Pancreas (tissue), 10 donors: ENCODE measurements around the gene EGLN1. TPM values are rescaled to one million over a fixed set of nuclear protein-coding genes. Genes with fewer than 3 reads are reported as not detected.
A peak's percentile ranks its signal among the peaks of the same experiment; 100 is the strongest.

Experiments used
- ATAC-seq, 4 donors: fragments of 200-7000 bp; cut with Tn5 transposase; one replicate each; pipeline versions ENCODE4 v1.8.0 to v1.9.1; 2020; ENCODE audit warnings: mild to moderate bottlenecking in 4 of 4, moderate library complexity in 4 of 4
- DNase-seq, 6 donors: peaks; one replicate each; pipeline ENCODE4 v3.0.0-alpha.2; 2020
- FAIRE-seq: peaks from 2 replicates; lab custom pipeline; 2012; peaks lifted over from hg19 to GRCh38; lab: Jason Lieb, UNC
- H3K27ac ChIP-seq, 4 donors: fragments of 200-600 bp; sonication (generic); 1 replicate in 3 of 4; 2 replicates in 1 of 4; pipeline versions ENCODE4 v1.5.0 to v1.8.0; 2020
- H3K27me3 ChIP-seq, 4 donors: fragments of 200-600 bp; one replicate each; pipeline ENCODE4 v1.8.0; 2021
- H3K36me3 ChIP-seq, 3 donors: fragments of 200-600 bp; sonication (generic) in 1 of 3; one replicate each; pipeline versions ENCODE4 v1.5.0 to v1.8.0; 2020 to 2021
- H3K4me1 ChIP-seq, 3 donors: fragments of 200-600 bp; one replicate each; pipeline ENCODE4 v1.8.0; 2021
- H3K4me3 ChIP-seq, 4 donors: fragments of 200-600 bp; sonication (generic) in 2 of 4; one replicate each; pipeline versions ENCODE4 v1.5.0 to v1.8.0; 2020 to 2021
- H3K9me3 ChIP-seq, 4 donors: fragments of 200-600 bp; one replicate each; pipeline ENCODE4 v1.8.0; 2021
- CTCF ChIP-seq, 4 donors: fragments of 200-600 bp; sonication (generic) in 3 of 4; IDR thresholded peaks; one replicate each; pipeline versions ENCODE4 v1.5.0 to v1.8.0; 2021; ENCODE audit warnings: antibody characterized with exemption in 4 of 4
- WGBS, 2 donors: extraction: QIAGEN DNeasy Blood & Tissue Kit; methylation state at CpG; one replicate each; pipeline ENCODE4 v1.1.7; 2013; 5-methylcytosine and 5-hydroxymethylcytosine counted together
- intact Hi-C, 3 donors: fragments of 100-400 bp; cut with DNase I; formaldehyde crosslinking; loops; one replicate each; pipeline versions ENCODE4 v1.11.1 to v1.14.2; 2022
- polyA plus RNA-seq, 2 donors: library from polyadenylated mRNA; stranded (reverse); fragments of 200-250 nt; gene quantifications; one replicate each; pipeline ENCODE4 v1.2.3, GENCODE V29; 2013
- total RNA-seq, 6 donors: library from RNA; stranded (reverse); fragmentation: NEBNext Ultra II Directional in 4 of 6; extraction: Animal tissue kit (Norgen Biotek cat#: 25700) in 4 of 6; gene quantifications; one replicate each; pipeline versions ENCODE4 v1.2.1 to v1.2.4, GENCODE V29; 2021 to 2023
- donor health status: healthy with polysubstance abuse.
- donor health status: DM: no; HTN: no; CAD: no; lungs with moderate emphysema.
- donor health status: DM: no; HTN: no; CAD: no.
- donor health status: control.
- donor health status: control.
- donor health status: Bipolar disorder and iron deficiency.
- donor health status: DM: yes; HTN: yes; CAD: no.
- donor health status: DM: no; HTN: no; CAD: no.
- donor health status: DM: no; HTN: no; CAD: no.
- donor health status: DM: yes; HTN: yes; CAD: no.

The EGLN1 gene
- total and polyA plus RNA-seq, 8 donors = 6.8 to 27.0 (median 16.7) TPM

- H3K27ac ChIP-seq = peak overlapping the region; percentile 5 to 76 (median 64)
- WGBS, 2 donors = 53 to 56% methylated on average over 10 of the region's 10 CpGs
Observed at GRCh38 chr1:231395076-231395997, 26.8 kb downstream of the EGLN1 start.

GRCh38 chr1:231393668-231394067 lies 28.4 kb downstream of the EGLN1 start:
- Histone ChIP-seq H3K4me3 (no peak overlapping the region), H3K4me1 (peaks cover 27 to 57% (median 46%) of the 10 kb centered on the region in 3 donors), H3K9me3 (no peaks in the 10 kb centered on the region), H3K27ac (peak overlapping the region; percentile 32 to 76 (median 52)), H3K36me3 (no peaks in the 10 kb centered on the region), H3K27me3 (no peaks in the 10 kb centered on the region)
- no peak for FAIRE-seq
- intact Hi-C loops = no loop called here
- no peak for DNase-seq
- no peak for TF ChIP-seq CTCF (IDR thresholded peaks at IDR 0.05)
- peak; percentile 45 to 79 (median 65) for ATAC-seq

More at GRCh38 chr1:231395076-231395997, 26.8 kb downstream of the EGLN1 start:
- FAIRE-seq (no peak), ATAC-seq (peak; percentile 66 to 85 (median 74)), DNase-seq (no peak)
- Histone ChIP-seq H3K4me1 (peaks cover 27 to 55% (median 46%) of the 10 kb centered on the region in 3 donors), H3K9me3 (no peaks in the 10 kb centered on the region), H3K36me3 (no peaks in the 10 kb centered on the region), H3K4me3 (no peak overlapping the region), H3K27me3 (no peaks in the 10 kb centered on the region)
- intact Hi-C loops = no loop called here
- TF ChIP-seq CTCF (IDR thresholded peaks at IDR 0.05) = no peak

GRCh38 chr1:231392389-231393131 lies 29.5 kb downstream of the EGLN1 start:
- Histone ChIP-seq H3K27me3 (no peaks in the 10 kb centered on the region), H3K4me1 (peaks cover 27 to 60% (median 41%) of the 10 kb centered on the region in 3 donors), H3K36me3 (no peaks in the 10 kb centered on the region), H3K9me3 (no peaks in the 10 kb centered on the region), H3K4me3 (no peak overlapping the region), H3K27ac (peak overlapping the region; percentile 8 to 76 (median 52))
- TF ChIP-seq CTCF (IDR thresholded peaks at IDR 0.05) = no peak
- DNase-seq (no peak), ATAC-seq (peak in 3 of 4 donors; percentile 7 to 27 (median 12)), FAIRE-seq (no peak)
- 9 to 11% methylated on average over 1 of the region's 1 CpG for WGBS, 2 donors
- intact Hi-C loops = no loop called here

GRCh38 chr1:231390071-231390470 lies 32.0 kb downstream of the EGLN1 start:
- Histone ChIP-seq H3K4me1 (peaks cover 25 to 54% (median 31%) of the 10 kb centered on the region in 3 donors), H3K9me3 (no peaks in the 10 kb centered on the region), H3K36me3 (no peaks in the 10 kb centered on the region), H3K27me3 (no peaks in the 10 kb centered on the region), H3K4me3 (no peak overlapping the region), H3K27ac (peak overlapping the region in 2 of 4 donors; percentile 28 to 50)
- 34 to 51% methylated on average over 2 of the region's 2 CpGs for WGBS, 2 donors
- TF ChIP-seq CTCF (IDR thresholded peaks at IDR 0.05) = no peak
- FAIRE-seq (no peak), ATAC-seq (peak in 1 of 4 donors; percentile 15), DNase-seq (no peak)
- intact Hi-C loops = no loop called here
